OCI-LY1 (cell line): Measurements from ENCODE around the gene UBXN6.

ENCODE experiments used
- H2AFZ ChIP-seq: fragments of 200-600 bp; sonication (generic), shearing (Covaris generic); 2 replicates; pipeline ENCODE4 v1.6.0; 2014; ENCODE audit warnings: antibody characterized with exemption, mild to moderate bottlenecking, low read length
- H3F3A ChIP-seq: fragments of 200-600 bp; sonication (generic), shearing (Covaris generic); 2 replicates; pipeline ENCODE4 v1.6.0; 2014; ENCODE audit warnings: mild to moderate bottlenecking, antibody characterized with exemption, low read length, moderate library complexity; ENCODE audit not compliant: insufficient read depth
- H3K27ac ChIP-seq: fragments of 200-600 bp; sonication (generic); 2 replicates; pipeline ENCODE4 v1.5.1; 2014; ENCODE audit warnings: low read length, mixed run types, mild to moderate bottlenecking, low read depth; ENCODE audit not compliant: poor library complexity, severe bottlenecking
- H3K27me3 ChIP-seq: fragments of 200-600 bp; sonication (generic); 2 replicates; pipeline ENCODE4 v1.6.0; 2014; ENCODE audit warnings: antibody characterized with exemption, mild to moderate bottlenecking, low read length, moderate library complexity; ENCODE audit not compliant: insufficient read depth
- H3K36me3 ChIP-seq: fragments of 200-600 bp; sonication (generic); 2 replicates; pipeline ENCODE4 v1.6.1; 2014; ENCODE audit warnings: mild to moderate bottlenecking, antibody characterized with exemption, low read length, moderate library complexity, mixed read lengths; ENCODE audit not compliant: insufficient read depth
- H3K4me1 ChIP-seq: fragments of 200-600 bp; sonication (generic); 2 replicates; pipeline ENCODE4 v1.5.1; 2014; ENCODE audit warnings: mild to moderate bottlenecking, low read length, moderate library complexity; ENCODE audit not compliant: insufficient read depth, severe bottlenecking
- H3K4me2 ChIP-seq: fragments of 200-600 bp; sonication (generic), shearing (Covaris generic); 2 replicates; pipeline ENCODE4 v1.6.1; 2014; ENCODE audit warnings: low read length
- H3K4me3 ChIP-seq: fragments of 200-600 bp; sonication (generic); 2 replicates; pipeline ENCODE4 v1.5.1; 2014; ENCODE audit warnings: low read length, low read depth, mild to moderate bottlenecking, mixed read lengths; ENCODE audit not compliant: poor library complexity, severe bottlenecking
- H3K79me2 ChIP-seq: fragments of 200-600 bp; shearing (Covaris generic); 2 replicates; pipeline ENCODE4 v1.6.1; 2016; ENCODE audit warnings: mixed run types, low read length, mixed read lengths; ENCODE audit not compliant: insufficient read depth
- H3K9ac ChIP-seq: fragments of 200-600 bp; sonication (generic), shearing (Covaris generic); 2 replicates; pipeline ENCODE4 v1.6.1; 2014; ENCODE audit warnings: mild to moderate bottlenecking, low read length, mixed read lengths
- H3K9me2 ChIP-seq: fragments of 200-600 bp; sonication (generic), shearing (Covaris generic); 2 replicates; pipeline ENCODE4 v1.6.1; 2014; ENCODE audit warnings: low read depth, mild to moderate bottlenecking, low read length, mixed read lengths
- H3K9me3 ChIP-seq: fragments of 200-600 bp; shearing (Covaris generic); 2 replicates; pipeline ENCODE4 v1.6.1; 2014; ENCODE audit warnings: low read length, mixed read lengths
- H4K20me1 ChIP-seq: fragments of 200-600 bp; sonication (generic), shearing (Covaris generic); 2 replicates; pipeline ENCODE4 v1.6.0; 2016; ENCODE audit warnings: mild to moderate bottlenecking, low read length; ENCODE audit not compliant: insufficient read depth
- EZH2 ChIP-seq: fragments of 200-600 bp; sonication (generic), shearing (Covaris generic); IDR thresholded peaks from 2 replicates; pipeline ENCODE4 v1.8.0; 2017; ENCODE audit warnings: borderline replicate concordance, mixed run types, mild to moderate bottlenecking, antibody characterized with exemption, low read length, moderate library complexity, mixed read lengths
- TF ChIP-seq, protein P1 (sequence below): fragments of 200-600 bp; sonication (generic), shearing (Covaris generic); IDR thresholded peaks from 2 replicates; pipeline ENCODE4 v1.5.1; 2017; ENCODE audit warnings: mild to moderate bottlenecking, antibody characterized with exemption, low read length, moderate library complexity, mixed read lengths

The UBXN6 gene

DNA sequence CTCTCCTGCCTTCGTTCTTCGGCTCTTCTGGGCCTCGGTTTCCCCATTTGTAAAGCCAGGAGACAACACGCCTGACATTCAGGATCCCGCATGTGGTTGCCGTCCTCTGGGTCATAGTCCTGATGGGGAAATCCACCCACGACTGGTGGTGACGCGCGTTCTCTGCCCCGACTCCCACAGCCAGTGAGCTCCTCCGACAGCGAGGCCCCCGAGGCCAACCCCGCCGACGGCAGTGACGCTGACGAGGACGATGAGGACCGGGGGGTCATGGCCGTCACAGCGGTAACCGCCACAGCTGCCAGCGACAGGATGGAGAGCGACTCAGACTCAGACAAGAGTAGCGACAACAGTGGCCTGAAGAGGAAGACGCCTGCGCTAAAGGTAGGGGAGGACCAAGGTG lies 30.9 kb upstream of the UBXN6 start:
- H3K27me3 ChIP-seq: no peaks in the 10 kb centered on the region
- H4K20me1 ChIP-seq: no peaks in the 10 kb centered on the region
- no peak overlapping the region for H3K9ac ChIP-seq
- H3K4me1 ChIP-seq: no peaks in the 10 kb centered on the region
- H3K4me3 ChIP-seq: no peak overlapping the region
- no peaks in the 10 kb centered on the region for H3K9me3 ChIP-seq
- H2AFZ ChIP-seq: no peak overlapping the region
- H3K79me2 ChIP-seq: no peaks in the 10 kb centered on the region
- H3K36me3 ChIP-seq: peaks cover 49% of the 10 kb centered on the region
- H3K27ac ChIP-seq: no peak overlapping the region
- TF ChIP-seq EZH2: no peak
- TF ChIP-seq, protein P1, sequence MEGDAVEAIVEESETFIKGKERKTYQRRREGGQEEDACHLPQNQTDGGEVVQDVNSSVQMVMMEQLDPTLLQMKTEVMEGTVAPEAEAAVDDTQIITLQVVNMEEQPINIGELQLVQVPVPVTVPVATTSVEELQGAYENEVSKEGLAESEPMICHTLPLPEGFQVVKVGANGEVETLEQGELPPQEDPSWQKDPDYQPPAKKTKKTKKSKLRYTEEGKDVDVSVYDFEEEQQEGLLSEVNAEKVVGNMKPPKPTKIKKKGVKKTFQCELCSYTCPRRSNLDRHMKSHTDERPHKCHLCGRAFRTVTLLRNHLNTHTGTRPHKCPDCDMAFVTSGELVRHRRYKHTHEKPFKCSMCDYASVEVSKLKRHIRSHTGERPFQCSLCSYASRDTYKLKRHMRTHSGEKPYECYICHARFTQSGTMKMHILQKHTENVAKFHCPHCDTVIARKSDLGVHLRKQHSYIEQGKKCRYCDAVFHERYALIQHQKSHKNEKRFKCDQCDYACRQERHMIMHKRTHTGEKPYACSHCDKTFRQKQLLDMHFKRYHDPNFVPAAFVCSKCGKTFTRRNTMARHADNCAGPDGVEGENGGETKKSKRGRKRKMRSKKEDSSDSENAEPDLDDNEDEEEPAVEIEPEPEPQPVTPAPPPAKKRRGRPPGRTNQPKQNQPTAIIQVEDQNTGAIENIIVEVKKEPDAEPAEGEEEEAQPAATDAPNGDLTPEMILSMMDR: no peak
- H3K4me2 ChIP-seq: no peak overlapping the region
- H3K9me2 ChIP-seq: no peaks in the 10 kb centered on the region
- no peaks in the 10 kb centered on the region for H3F3A ChIP-seq

- H3K79me2 ChIP-seq: no peaks in the 10 kb centered on the region
- H3K36me3 ChIP-seq: peaks cover 49% of the 10 kb centered on the region
- H3K27me3 ChIP-seq: no peaks in the 10 kb centered on the region
- H4K20me1 ChIP-seq: no peaks in the 10 kb centered on the region
- H3K9me2 ChIP-seq: no peaks in the 10 kb centered on the region
- H3K9me3 ChIP-seq: no peaks in the 10 kb centered on the region
- no peak overlapping the region for H3K4me2 ChIP-seq
- no peaks in the 10 kb centered on the region for H3K4me1 ChIP-seq
- H3K9ac ChIP-seq: no peak overlapping the region
- H3F3A ChIP-seq: no peaks in the 10 kb centered on the region
- no peak overlapping the region for H2AFZ ChIP-seq
- no peak overlapping the region for H3K4me3 ChIP-seq
- H3K27ac ChIP-seq: no peak overlapping the region
- TF ChIP-seq, protein P1: no peak
- no peak for TF ChIP-seq EZH2
Observed at GRCh38 chr19:4487572-4487971, 30.0 kb upstream of the UBXN6 start.

GRCh38 chr19:4483385-4483784 lies 25.8 kb upstream of the UBXN6 start:
- Histone ChIP-seq H3K9me3 (no peaks in the 10 kb centered on the region), H2AFZ (no peak overlapping the region), H4K20me1 (no peaks in the 10 kb centered on the region), H3K27me3 (no peaks in the 10 kb centered on the region), H3K27ac (no peak overlapping the region), H3K9ac (no peak overlapping the region), H3K4me2 (no peak overlapping the region), H3K9me2 (no peaks in the 10 kb centered on the region), H3K36me3 (peaks cover 30% of the 10 kb centered on the region), H3F3A (no peaks in the 10 kb centered on the region), H3K79me2 (no peaks in the 10 kb centered on the region), H3K4me3 (no peak overlapping the region), H3K4me1 (no peaks in the 10 kb centered on the region)
- no peak for TF ChIP-seq EZH2
- TF ChIP-seq, protein P1: no peak
